Activated T-cell treated with anti-CD3 and anti-CD28 coated beads, Interleukin-2, amount 50 U/mL, for 4 hours (primary cell): ENCODE measurements around the gene CCDC149. TPM values are rescaled to one million over a fixed set of nuclear protein-coding genes. Genes with fewer than 3 reads are reported as not detected.

Source experiments
- ATAC-seq, 2 donors: fragments of 200-7000 bp; cut with Tn5 transposase; one replicate each; pipeline ENCODE4 v1.10.0; 2021
- DNase-seq: peaks from one replicate; pipeline ENCODE4 v3.0.0-alpha.2; 2020
- H3K27me3 Mint-ChIP-seq: one replicate; pipeline ENCODE4 v1.8.0; 2021; ENCODE audit warnings: low read depth, mixed read lengths
- H3K36me3 Mint-ChIP-seq: one replicate; pipeline ENCODE4 v1.8.0; 2022; ENCODE audit warnings: mixed read lengths; ENCODE audit not compliant: insufficient read depth
- H3K4me1 Mint-ChIP-seq: one replicate; pipeline ENCODE4 v1.8.0; 2021; ENCODE audit warnings: low read depth, mixed read lengths
- H3K4me3 Mint-ChIP-seq: one replicate; pipeline ENCODE4 v1.8.0; 2021; ENCODE audit warnings: mild to moderate bottlenecking, moderate library complexity, mixed read lengths
- H3K9me3 Mint-ChIP-seq: one replicate; pipeline ENCODE4 v1.8.0; 2021; ENCODE audit warnings: mixed read lengths
- total RNA-seq, 3 donors: library from RNA; stranded (reverse); gene quantifications; one replicate each; pipeline ENCODE4 v1.2.1, GENCODE V29; 2021

Gene CCDC149
- total RNA-seq, 3 donors from 2014 or later = not detected

GRCh38 chr4:24801136-24801855 lies 111.5 kb downstream of the CCDC149 start:
- ATAC-seq (no peak), DNase-seq (no peak)
- H3K4me1 Mint-ChIP-seq = no peaks in the 10 kb centered on the region
- no peak overlapping the region for H3K4me3 Mint-ChIP-seq
- H3K36me3 Mint-ChIP-seq = no peaks in the 10 kb centered on the region
- H3K27me3 Mint-ChIP-seq = peaks cover 46% of the 10 kb centered on the region
- H3K9me3 Mint-ChIP-seq = no peaks in the 10 kb centered on the region

- DNase-seq (no peak), ATAC-seq (no peak)
- peaks cover 48% of the 10 kb centered on the region for H3K27me3 Mint-ChIP-seq
- no peaks in the 10 kb centered on the region for H3K36me3 Mint-ChIP-seq
- no peaks in the 10 kb centered on the region for H3K9me3 Mint-ChIP-seq
- H3K4me1 Mint-ChIP-seq = no peaks in the 10 kb centered on the region
- H3K4me3 Mint-ChIP-seq = no peak overlapping the region
Measured at GRCh38 chr4:24800325-24800895, 112.4 kb downstream of the CCDC149 start.

GRCh38 chr4:24799544-24800324 lies 113.1 kb downstream of the CCDC149 start:
- peaks cover 49% of the 10 kb centered on the region for H3K27me3 Mint-ChIP-seq
- H3K4me3 Mint-ChIP-seq = no peak overlapping the region
- no peaks in the 10 kb centered on the region for H3K4me1 Mint-ChIP-seq
- ATAC-seq = no peak
- no peak for DNase-seq
- no peaks in the 10 kb centered on the region for H3K36me3 Mint-ChIP-seq
- no peaks in the 10 kb centered on the region for H3K9me3 Mint-ChIP-seq

GRCh38 chr4:24799196-24799543 lies 113.7 kb downstream of the CCDC149 start:
- Mint-ChIP-seq H3K4me1 (no peaks in the 10 kb centered on the region), H3K36me3 (no peaks in the 10 kb centered on the region), H3K27me3 (peaks cover 49% of the 10 kb centered on the region), H3K4me3 (no peak overlapping the region), H3K9me3 (no peaks in the 10 kb centered on the region)
- no peak for ATAC-seq
- DNase-seq = no peak

- H3K4me3 Mint-ChIP-seq = no peak overlapping the region
- H3K36me3 Mint-ChIP-seq = no peaks in the 10 kb centered on the region
- no peak for DNase-seq
- peaks cover 43% of the 10 kb centered on the region for H3K27me3 Mint-ChIP-seq
- H3K4me1 Mint-ChIP-seq = no peaks in the 10 kb centered on the region
- no peak for ATAC-seq
- H3K9me3 Mint-ChIP-seq = no peaks in the 10 kb centered on the region
Measured at GRCh38 chr4:24798036-24798610, 114.7 kb downstream of the CCDC149 start.

GRCh38 chr4:24796620-24797019 lies 116.2 kb downstream of the CCDC149 start:
- Mint-ChIP-seq H3K36me3 (no peaks in the 10 kb centered on the region), H3K4me1 (no peaks in the 10 kb centered on the region), H3K27me3 (peaks cover 37% of the 10 kb centered on the region), H3K4me3 (no peak overlapping the region), H3K9me3 (no peaks in the 10 kb centered on the region)
- DNase-seq (no peak), ATAC-seq (no peak)

- Mint-ChIP-seq H3K4me3 (no peak overlapping the region), H3K4me1 (no peaks in the 10 kb centered on the region), H3K27me3 (peaks cover 29% of the 10 kb centered on the region), H3K36me3 (no peaks in the 10 kb centered on the region), H3K9me3 (no peaks in the 10 kb centered on the region)
- DNase-seq (no peak), ATAC-seq (no peak)
Measured at GRCh38 chr4:24795666-24796381, 117.0 kb downstream of the CCDC149 start.

- H3K4me1 Mint-ChIP-seq = no peaks in the 10 kb centered on the region
- H3K36me3 Mint-ChIP-seq = no peaks in the 10 kb centered on the region
- DNase-seq = no peak
- no peak within 1 kb of the TSS for H3K4me3 Mint-ChIP-seq
- peaks cover 22% of the 10 kb centered on the region for H3K27me3 Mint-ChIP-seq
- no peak for ATAC-seq
- H3K9me3 Mint-ChIP-seq = no peaks in the 10 kb centered on the region
Measured at GRCh38 chr4:24794916-24795665, 117.8 kb downstream of the CCDC149 start, which contains the start of gene SOD3. Gene SOD3 (plus strand): TSS chr4:24795573. CDS start chr4:24799522, 3,949 bp downstream.

- Mint-ChIP-seq H3K4me1 (no peaks in the 10 kb centered on the region), H3K36me3 (no peaks in the 10 kb centered on the region), H3K27me3 (peaks cover 22% of the 10 kb centered on the region), H3K9me3 (no peaks in the 10 kb centered on the region), H3K4me3 (no peak overlapping the region)
- ATAC-seq = no peak
- DNase-seq = no peak
Measured at GRCh38 chr4:24794480-24794879, 118.4 kb downstream of the CCDC149 start.

- no peaks in the 10 kb centered on the region for H3K4me1 Mint-ChIP-seq
- H3K4me3 Mint-ChIP-seq = no peak overlapping the region
- no peaks in the 10 kb centered on the region for H3K9me3 Mint-ChIP-seq
- H3K27me3 Mint-ChIP-seq = peaks cover 21% of the 10 kb centered on the region
- DNase-seq = no peak
- ATAC-seq = no peak
- H3K36me3 Mint-ChIP-seq = no peaks in the 10 kb centered on the region
Measured at GRCh38 chr4:24794051-24794450, 118.8 kb downstream of the CCDC149 start.

GRCh38 chr4:24793219-24794005 lies 119.4 kb downstream of the CCDC149 start:
- no peak for ATAC-seq
- Mint-ChIP-seq H3K36me3 (no peaks in the 10 kb centered on the region), H3K9me3 (peaks cover 2% of the 10 kb centered on the region), H3K4me1 (no peaks in the 10 kb centered on the region), H3K27me3 (peaks cover 15% of the 10 kb centered on the region), H3K4me3 (no peak overlapping the region)
- DNase-seq = no peak

GRCh38 chr4:24792552-24792951 lies 120.3 kb downstream of the CCDC149 start:
- DNase-seq (no peak), ATAC-seq (no peak)
- no peak overlapping the region for H3K4me3 Mint-ChIP-seq
- no peaks in the 10 kb centered on the region for H3K36me3 Mint-ChIP-seq
- H3K27me3 Mint-ChIP-seq = peaks cover 9% of the 10 kb centered on the region
- peaks cover 5% of the 10 kb centered on the region for H3K9me3 Mint-ChIP-seq
- no peaks in the 10 kb centered on the region for H3K4me1 Mint-ChIP-seq

GRCh38 chr4:24791043-24791442 lies 121.8 kb downstream of the CCDC149 start:
- peaks cover 5% of the 10 kb centered on the region for H3K27me3 Mint-ChIP-seq
- peaks cover 8% of the 10 kb centered on the region for H3K9me3 Mint-ChIP-seq
- no peak overlapping the region for H3K4me3 Mint-ChIP-seq
- no peaks in the 10 kb centered on the region for H3K4me1 Mint-ChIP-seq
- DNase-seq (no peak), ATAC-seq (no peak)
- H3K36me3 Mint-ChIP-seq = no peaks in the 10 kb centered on the region
